Activated naive CD4-positive, alpha-beta T cell (primary cell): Measurements from ENCODE around the gene NSMF.

ENCODE experiments used
- DNase-seq, 4 experiments: peaks; one replicate each; lab custom pipeline; 2025; lab: John Stamatoyannopoulos, UW

Gene NSMF

GRCh38 chr9:137492464-137493363 is 33.6 kb upstream of the NSMF start:
- peak in 1 of 4 experiments; percentile 7 for DNase-seq

GRCh38 chr9:137491735-137492432 is 32.8 kb upstream of the NSMF start:
- DNase-seq: no peak

- DNase-seq: no peak
These were observed 31.5 kb upstream of the NSMF start for GRCh38 chr9:137490532-137491186.

GRCh38 chr9:137488906-137489305 is 29.8 kb upstream of the NSMF start:
- DNase-seq: no peak

GRCh38 chr9:137488327-137488653 is 29.2 kb upstream of the NSMF start:
- no peak for DNase-seq

GRCh38 chr9:137487454-137488326 is 28.6 kb upstream of the NSMF start:
- DNase-seq: no peak

- no peak for DNase-seq
These were observed 27.7 kb upstream of the NSMF start for GRCh38 chr9:137486545-137487453.

- DNase-seq: no peak
These were observed 27.0 kb upstream of the NSMF start for GRCh38 chr9:137486141-137486490.

- DNase-seq: no peak
These were observed 26.4 kb upstream of the NSMF start for GRCh38 chr9:137485343-137486140.

- DNase-seq: no peak
These were observed 25.6 kb upstream of the NSMF start for GRCh38 chr9:137484551-137485315.

GRCh38 chr9:137482094-137482781 is 23.1 kb upstream of the NSMF start:
- no peak for DNase-seq

- DNase-seq: no peak
These were observed 21.9 kb upstream of the NSMF start for GRCh38 chr9:137480686-137481683.

GRCh38 chr9:137479892-137480685 is 21.0 kb upstream of the NSMF start:
- no peak for DNase-seq

GRCh38 chr9:137478962-137479861 is 20.1 kb upstream of the NSMF start:
- DNase-seq: no peak

GRCh38 chr9:137478613-137478961 is 19.5 kb upstream of the NSMF start:
- DNase-seq: no peak
